Measurements from ENCODE around the gene POLR2A. TPM values are rescaled to one million over a fixed set of nuclear protein-coding genes. Genes with fewer than 3 reads are reported as not detected.
A peak's percentile ranks its signal among the peaks of the same experiment; 100 is the strongest.

Gene POLR2A
- total RNA-seq, 1 experiment from 2014 or later: 341 TPM

- ChIA-PET CTCF (interaction anchor here (0.6 to 0.7 kb wide), 3 partner anchors 10 to 66 kb away, joined by 3 to 5 read pairs (median 4); no protein-coding TSS in a partner anchor), POLR2A (ENCODE audit: low non-redundant PET) (interaction anchor here (0.7 kb wide), 1 partner anchor 185 kb away, joined by 3 read pairs; the partner anchor contains the start of gene TP53)
- no peaks in the 10 kb centered on the region for H3K4me1 ChIP-seq (ENCODE audit: insufficient read depth, low read length, poor library complexity, severe bottlenecking)
- TF ChIP-seq CTCF (conservative IDR thresholded peaks at IDR 0.05; ENCODE audit: low read depth, low read length) (no peak), EZH2 (IDR thresholded peaks at IDR 0.05; ENCODE audit: borderline replicate concordance, low read depth, low read length, poor library complexity, severe bottlenecking) (no peak)
- intact Hi-C loops (cut with micrococcal nuclease; ENCODE audit: unreplicated experiment): no loop called here
- H3K36me3 ChIP-seq (ENCODE audit: insufficient read depth, low read length, poor library complexity, severe bottlenecking): peaks cover 96% of the 10 kb centered on the region
- DNase-seq (ENCODE audit: low spot score): peak; percentile 32
- H3K9me3 ChIP-seq (ENCODE audit: low read depth, low read length, poor library complexity, severe bottlenecking): no peaks in the 10 kb centered on the region
- BruUV-seq (replicated peaks): no TSS peak
- no peaks in the 10 kb centered on the region for H3K27me3 ChIP-seq (replicated peaks; ENCODE audit: insufficient read depth, low read depth, low read length, poor library complexity)
- no peak overlapping the region for H3K27ac ChIP-seq (ENCODE audit: low read depth, low read length, poor library complexity, severe bottlenecking)
- no peak overlapping the region for H3K4me3 ChIP-seq (ENCODE audit: low read depth, low read length, poor library complexity, severe bottlenecking)
Measured at GRCh38 chr17:7502171-7502847, 18.1 kb downstream of the POLR2A start.

- intact Hi-C loops (cut with micrococcal nuclease; ENCODE audit: unreplicated experiment): no loop called here
- H3K9me3 ChIP-seq (ENCODE audit: low read depth, low read length, poor library complexity, severe bottlenecking): no peaks in the 10 kb centered on the region
- H3K4me1 ChIP-seq (ENCODE audit: insufficient read depth, low read length, poor library complexity, severe bottlenecking): no peaks in the 10 kb centered on the region
- H3K4me3 ChIP-seq (ENCODE audit: low read depth, low read length, poor library complexity, severe bottlenecking): no peak overlapping the region
- no peak overlapping the region for H3K27ac ChIP-seq (ENCODE audit: low read depth, low read length, poor library complexity, severe bottlenecking)
- CTCF ChIA-PET: interaction anchor here (0.6 to 0.7 kb wide), 3 partner anchors 10 to 67 kb away, joined by 3 to 5 read pairs (median 4); no protein-coding TSS in a partner anchor
- TF ChIP-seq CTCF (conservative IDR thresholded peaks at IDR 0.05; ENCODE audit: low read depth, low read length): peak; percentile 43
- TF ChIP-seq EZH2 (IDR thresholded peaks at IDR 0.05; ENCODE audit: borderline replicate concordance, low read depth, low read length, poor library complexity, severe bottlenecking): no peak
- BruUV-seq (replicated peaks): no TSS peak
- POLR2A ChIA-PET (ENCODE audit: low non-redundant PET): interaction anchor here (0.7 kb wide), 1 partner anchor 184 kb away, joined by 3 read pairs; the partner anchor contains the start of gene TP53
- no peaks in the 10 kb centered on the region for H3K27me3 ChIP-seq (replicated peaks; ENCODE audit: insufficient read depth, low read depth, low read length, poor library complexity)
- peak; percentile 27 for DNase-seq (ENCODE audit: low spot score)
- H3K36me3 ChIP-seq (ENCODE audit: insufficient read depth, low read length, poor library complexity, severe bottlenecking): peaks cover 94% of the 10 kb centered on the region
Measured at GRCh38 chr17:7502987-7503386, 18.8 kb downstream of the POLR2A start.

GRCh38 chr17:7503521-7503920, 19.4 kb downstream of the POLR2A start:
- ChIA-PET CTCF (no interaction called here), POLR2A (ENCODE audit: low non-redundant PET) (no interaction called here)
- intact Hi-C loops (cut with micrococcal nuclease; ENCODE audit: unreplicated experiment): no loop called here
- TF ChIP-seq CTCF (conservative IDR thresholded peaks at IDR 0.05; ENCODE audit: low read depth, low read length): no peak
- no peak for TF ChIP-seq EZH2 (IDR thresholded peaks at IDR 0.05; ENCODE audit: borderline replicate concordance, low read depth, low read length, poor library complexity, severe bottlenecking)
- H3K27me3 ChIP-seq (replicated peaks; ENCODE audit: insufficient read depth, low read depth, low read length, poor library complexity): no peaks in the 10 kb centered on the region
- peaks cover 94% of the 10 kb centered on the region for H3K36me3 ChIP-seq (ENCODE audit: insufficient read depth, low read length, poor library complexity, severe bottlenecking)
- BruUV-seq (replicated peaks): no TSS peak
- H3K4me3 ChIP-seq (ENCODE audit: low read depth, low read length, poor library complexity, severe bottlenecking): no peak overlapping the region
- DNase-seq (ENCODE audit: low spot score): no peak
- no peak overlapping the region for H3K27ac ChIP-seq (ENCODE audit: low read depth, low read length, poor library complexity, severe bottlenecking)
- no peaks in the 10 kb centered on the region for H3K4me1 ChIP-seq (ENCODE audit: insufficient read depth, low read length, poor library complexity, severe bottlenecking)
- H3K9me3 ChIP-seq (ENCODE audit: low read depth, low read length, poor library complexity, severe bottlenecking): no peaks in the 10 kb centered on the region

Data from A673 (cell line).